MM.1S (cell line): ENCODE results near the gene CPXM2.

Experiments used
- EZH2 ChIP-seq: fragments of 300-600 bp; sonication (generic); optimal IDR thresholded peaks from 2 replicates; pipeline ENCODE3; 2017; ENCODE audit warnings: low read depth, mild to moderate bottlenecking, antibody characterized with exemption, low read length, mixed read lengths
- EZH2phosphoT487 ChIP-seq: fragments of 300-600 bp; sonication (generic); IDR thresholded peaks from 2 replicates; pipeline ENCODE4 v1.6.1; 2018; ENCODE audit warnings: antibody characterized with exemption, low read length
- TF ChIP-seq, protein P1 (sequence below): fragments of 300-600 bp; sonication (generic); IDR thresholded peaks from 2 replicates; pipeline ENCODE4 v1.5.1; 2016; ENCODE audit warnings: antibody characterized with exemption, low read length, mixed read lengths

DNA sequence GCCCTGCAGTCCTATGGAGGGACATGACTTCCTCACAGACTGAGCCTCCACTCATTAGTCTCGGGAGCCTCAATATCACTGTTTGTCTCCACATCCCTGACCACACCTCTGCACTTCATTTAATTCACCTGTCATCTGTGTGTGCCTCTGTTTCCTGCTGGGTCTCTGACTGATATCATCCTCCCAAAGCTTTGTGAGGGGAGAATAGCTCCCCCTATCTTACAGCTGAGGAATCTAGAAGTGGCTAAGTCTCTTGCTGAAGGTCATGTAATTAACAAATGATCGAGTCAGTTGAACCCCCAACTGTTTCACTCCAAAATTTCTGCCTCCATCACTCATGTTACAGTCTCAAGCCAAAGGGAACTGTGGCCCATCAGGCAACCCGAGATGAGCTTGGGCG is 5.5 kb upstream of the CPXM2 start:
- TF ChIP-seq, protein P1, sequence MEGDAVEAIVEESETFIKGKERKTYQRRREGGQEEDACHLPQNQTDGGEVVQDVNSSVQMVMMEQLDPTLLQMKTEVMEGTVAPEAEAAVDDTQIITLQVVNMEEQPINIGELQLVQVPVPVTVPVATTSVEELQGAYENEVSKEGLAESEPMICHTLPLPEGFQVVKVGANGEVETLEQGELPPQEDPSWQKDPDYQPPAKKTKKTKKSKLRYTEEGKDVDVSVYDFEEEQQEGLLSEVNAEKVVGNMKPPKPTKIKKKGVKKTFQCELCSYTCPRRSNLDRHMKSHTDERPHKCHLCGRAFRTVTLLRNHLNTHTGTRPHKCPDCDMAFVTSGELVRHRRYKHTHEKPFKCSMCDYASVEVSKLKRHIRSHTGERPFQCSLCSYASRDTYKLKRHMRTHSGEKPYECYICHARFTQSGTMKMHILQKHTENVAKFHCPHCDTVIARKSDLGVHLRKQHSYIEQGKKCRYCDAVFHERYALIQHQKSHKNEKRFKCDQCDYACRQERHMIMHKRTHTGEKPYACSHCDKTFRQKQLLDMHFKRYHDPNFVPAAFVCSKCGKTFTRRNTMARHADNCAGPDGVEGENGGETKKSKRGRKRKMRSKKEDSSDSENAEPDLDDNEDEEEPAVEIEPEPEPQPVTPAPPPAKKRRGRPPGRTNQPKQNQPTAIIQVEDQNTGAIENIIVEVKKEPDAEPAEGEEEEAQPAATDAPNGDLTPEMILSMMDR: no peak
- no peak for TF ChIP-seq EZH2phosphoT487
- TF ChIP-seq EZH2: no peak
